H1 (cell line): ENCODE results near the gene CASP4. TPM values are rescaled to one million over a fixed set of nuclear protein-coding genes. Genes with fewer than 3 reads are reported as not detected.

ENCODE experiments used
- ASH2L ChIP-seq: fragments of 200-600, 300-600 bp; sonication (generic); IDR thresholded peaks from one replicate; pipeline ENCODE4 v1.7.1; 2017; ENCODE audit warnings: low read length
- BACH1 ChIP-seq: IDR thresholded peaks from 2 replicates; pipeline ENCODE4 v1.6.1; 2012; ENCODE audit warnings: low read length, improper control_type of control experiment
- CBX8 ChIP-seq: fragments of 300-800, 300-1000 bp; sonication (generic); IDR thresholded peaks from 2 replicates; pipeline ENCODE4 v1.7.1; 2016; ENCODE audit warnings: low read depth, low read length, borderline replicate concordance
- CREB1 ChIP-seq: IDR thresholded peaks from 2 replicates; pipeline ENCODE4 v1.6.1; 2012; ENCODE audit warnings: inconsistent platforms
- GTF2F1 ChIP-seq: IDR thresholded peaks from 2 replicates; pipeline ENCODE4 v1.6.1; 2012; ENCODE audit warnings: low read depth, low read length, improper control_type of control experiment, borderline replicate concordance
- HDAC2 ChIP-seq, 2 experiments: fragments of 300-600 bp in 1 of 2; sonication (generic) in 1 of 2; IDR thresholded peaks; 2 replicates each; pipeline ENCODE4 v1.6.1; 2011 to 2012; ENCODE audit warnings: low read depth in 2 of 2, low read length in 2 of 2, mild to moderate bottlenecking in 2 of 2, moderate library complexity in 2 of 2, borderline replicate concordance in 1 of 2, inconsistent platforms in 1 of 2
- HDAC6 ChIP-seq: IDR thresholded peaks from one replicate; pipeline ENCODE4 v1.7.1; 2012; ENCODE audit warnings: low read depth, mild to moderate bottlenecking, inconsistent platforms, low read length, moderate library complexity
- JUND ChIP-seq: IDR thresholded peaks from 2 replicates; pipeline ENCODE4 v1.6.1; 2011; ENCODE audit warnings: mild to moderate bottlenecking, improper control_type of control experiment, low read length
- KDM1A ChIP-seq: fragments of 200-600, 300-600 bp; sonication (generic); IDR thresholded peaks from 2 replicates; pipeline ENCODE4 v1.7.1; 2016; ENCODE audit warnings: mild to moderate bottlenecking, low read length, borderline replicate concordance
- KDM5A ChIP-seq: fragments of 200-600 bp; IDR thresholded peaks from 2 replicates; pipeline ENCODE4 v1.7.1; 2012; ENCODE audit warnings: mild to moderate bottlenecking, low read length, inconsistent platforms, mixed read lengths
- RFX5 ChIP-seq: IDR thresholded peaks from 2 replicates; pipeline ENCODE4 v1.6.1; 2011; ENCODE audit warnings: low read depth, low read length, improper control_type of control experiment, borderline replicate concordance
- polyA plus RNA-seq, 7 experiments: library from polyadenylated mRNA; depleted of rRNA in 3 of 7; stranded (reverse) in 5 of 7; unstranded in 2 of 7; fragments of >200 nt in 5 of 7; fragments of 200-250 nt in 2 of 7; gene quantifications; 1 replicate in 5 of 7; 2 replicates in 1 of 7; 4 replicates in 1 of 7; pipeline versions ENCODE4 v1.2.1 to v1.2.3, GENCODE V29; 2011 to 2013; ENCODE audit warnings: missing spikeins in 2 of 7, mixed read lengths in 2 of 7
- total RNA-seq: library from RNA; stranded (reverse); fragmentation: NEBNext Ultra II Directional; extraction: Animal tissue kit (Norgen Biotek cat#: 25700); gene quantifications from 2 replicates; pipeline ENCODE4 v1.2.1, GENCODE V29; 2021
- TF ChIP-seq, protein P1 (sequence below): fragments of 300-600 bp; sonication (generic); IDR thresholded peaks from 2 replicates; pipeline ENCODE4 v1.7.1; 2012; ENCODE audit warnings: low read length, moderate library complexity, mild to moderate bottlenecking, inconsistent platforms; ENCODE audit not compliant: insufficient replicate concordance

CASP4 gene
- total and polyA plus RNA-seq, 2 of the 8 experiments (the other 6 are each of a cell fraction or from before 2014, with no cell fraction given): 0.09 TPM; not detected in 1

DNA sequence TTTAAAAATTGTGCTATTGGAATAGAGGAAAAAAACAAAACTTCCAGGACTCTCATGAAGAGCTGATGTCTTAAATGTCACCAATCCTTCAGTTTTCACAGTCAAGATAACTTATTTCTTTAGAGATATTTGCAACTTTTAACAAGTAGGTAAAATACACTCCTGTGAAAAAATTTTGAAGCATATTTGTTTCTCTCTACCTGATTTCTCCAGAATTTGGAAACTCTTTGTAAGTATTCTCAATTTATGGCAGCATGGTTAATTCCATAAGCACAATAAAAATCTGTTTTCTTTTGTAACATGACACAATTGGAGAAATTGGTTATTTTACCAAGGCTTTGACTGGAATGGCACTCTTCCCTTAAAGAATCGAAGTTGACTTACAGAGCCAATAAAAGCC lies 4.1 kb downstream of the CASP4 start (continued):
- TF ChIP-seq, protein P1, sequence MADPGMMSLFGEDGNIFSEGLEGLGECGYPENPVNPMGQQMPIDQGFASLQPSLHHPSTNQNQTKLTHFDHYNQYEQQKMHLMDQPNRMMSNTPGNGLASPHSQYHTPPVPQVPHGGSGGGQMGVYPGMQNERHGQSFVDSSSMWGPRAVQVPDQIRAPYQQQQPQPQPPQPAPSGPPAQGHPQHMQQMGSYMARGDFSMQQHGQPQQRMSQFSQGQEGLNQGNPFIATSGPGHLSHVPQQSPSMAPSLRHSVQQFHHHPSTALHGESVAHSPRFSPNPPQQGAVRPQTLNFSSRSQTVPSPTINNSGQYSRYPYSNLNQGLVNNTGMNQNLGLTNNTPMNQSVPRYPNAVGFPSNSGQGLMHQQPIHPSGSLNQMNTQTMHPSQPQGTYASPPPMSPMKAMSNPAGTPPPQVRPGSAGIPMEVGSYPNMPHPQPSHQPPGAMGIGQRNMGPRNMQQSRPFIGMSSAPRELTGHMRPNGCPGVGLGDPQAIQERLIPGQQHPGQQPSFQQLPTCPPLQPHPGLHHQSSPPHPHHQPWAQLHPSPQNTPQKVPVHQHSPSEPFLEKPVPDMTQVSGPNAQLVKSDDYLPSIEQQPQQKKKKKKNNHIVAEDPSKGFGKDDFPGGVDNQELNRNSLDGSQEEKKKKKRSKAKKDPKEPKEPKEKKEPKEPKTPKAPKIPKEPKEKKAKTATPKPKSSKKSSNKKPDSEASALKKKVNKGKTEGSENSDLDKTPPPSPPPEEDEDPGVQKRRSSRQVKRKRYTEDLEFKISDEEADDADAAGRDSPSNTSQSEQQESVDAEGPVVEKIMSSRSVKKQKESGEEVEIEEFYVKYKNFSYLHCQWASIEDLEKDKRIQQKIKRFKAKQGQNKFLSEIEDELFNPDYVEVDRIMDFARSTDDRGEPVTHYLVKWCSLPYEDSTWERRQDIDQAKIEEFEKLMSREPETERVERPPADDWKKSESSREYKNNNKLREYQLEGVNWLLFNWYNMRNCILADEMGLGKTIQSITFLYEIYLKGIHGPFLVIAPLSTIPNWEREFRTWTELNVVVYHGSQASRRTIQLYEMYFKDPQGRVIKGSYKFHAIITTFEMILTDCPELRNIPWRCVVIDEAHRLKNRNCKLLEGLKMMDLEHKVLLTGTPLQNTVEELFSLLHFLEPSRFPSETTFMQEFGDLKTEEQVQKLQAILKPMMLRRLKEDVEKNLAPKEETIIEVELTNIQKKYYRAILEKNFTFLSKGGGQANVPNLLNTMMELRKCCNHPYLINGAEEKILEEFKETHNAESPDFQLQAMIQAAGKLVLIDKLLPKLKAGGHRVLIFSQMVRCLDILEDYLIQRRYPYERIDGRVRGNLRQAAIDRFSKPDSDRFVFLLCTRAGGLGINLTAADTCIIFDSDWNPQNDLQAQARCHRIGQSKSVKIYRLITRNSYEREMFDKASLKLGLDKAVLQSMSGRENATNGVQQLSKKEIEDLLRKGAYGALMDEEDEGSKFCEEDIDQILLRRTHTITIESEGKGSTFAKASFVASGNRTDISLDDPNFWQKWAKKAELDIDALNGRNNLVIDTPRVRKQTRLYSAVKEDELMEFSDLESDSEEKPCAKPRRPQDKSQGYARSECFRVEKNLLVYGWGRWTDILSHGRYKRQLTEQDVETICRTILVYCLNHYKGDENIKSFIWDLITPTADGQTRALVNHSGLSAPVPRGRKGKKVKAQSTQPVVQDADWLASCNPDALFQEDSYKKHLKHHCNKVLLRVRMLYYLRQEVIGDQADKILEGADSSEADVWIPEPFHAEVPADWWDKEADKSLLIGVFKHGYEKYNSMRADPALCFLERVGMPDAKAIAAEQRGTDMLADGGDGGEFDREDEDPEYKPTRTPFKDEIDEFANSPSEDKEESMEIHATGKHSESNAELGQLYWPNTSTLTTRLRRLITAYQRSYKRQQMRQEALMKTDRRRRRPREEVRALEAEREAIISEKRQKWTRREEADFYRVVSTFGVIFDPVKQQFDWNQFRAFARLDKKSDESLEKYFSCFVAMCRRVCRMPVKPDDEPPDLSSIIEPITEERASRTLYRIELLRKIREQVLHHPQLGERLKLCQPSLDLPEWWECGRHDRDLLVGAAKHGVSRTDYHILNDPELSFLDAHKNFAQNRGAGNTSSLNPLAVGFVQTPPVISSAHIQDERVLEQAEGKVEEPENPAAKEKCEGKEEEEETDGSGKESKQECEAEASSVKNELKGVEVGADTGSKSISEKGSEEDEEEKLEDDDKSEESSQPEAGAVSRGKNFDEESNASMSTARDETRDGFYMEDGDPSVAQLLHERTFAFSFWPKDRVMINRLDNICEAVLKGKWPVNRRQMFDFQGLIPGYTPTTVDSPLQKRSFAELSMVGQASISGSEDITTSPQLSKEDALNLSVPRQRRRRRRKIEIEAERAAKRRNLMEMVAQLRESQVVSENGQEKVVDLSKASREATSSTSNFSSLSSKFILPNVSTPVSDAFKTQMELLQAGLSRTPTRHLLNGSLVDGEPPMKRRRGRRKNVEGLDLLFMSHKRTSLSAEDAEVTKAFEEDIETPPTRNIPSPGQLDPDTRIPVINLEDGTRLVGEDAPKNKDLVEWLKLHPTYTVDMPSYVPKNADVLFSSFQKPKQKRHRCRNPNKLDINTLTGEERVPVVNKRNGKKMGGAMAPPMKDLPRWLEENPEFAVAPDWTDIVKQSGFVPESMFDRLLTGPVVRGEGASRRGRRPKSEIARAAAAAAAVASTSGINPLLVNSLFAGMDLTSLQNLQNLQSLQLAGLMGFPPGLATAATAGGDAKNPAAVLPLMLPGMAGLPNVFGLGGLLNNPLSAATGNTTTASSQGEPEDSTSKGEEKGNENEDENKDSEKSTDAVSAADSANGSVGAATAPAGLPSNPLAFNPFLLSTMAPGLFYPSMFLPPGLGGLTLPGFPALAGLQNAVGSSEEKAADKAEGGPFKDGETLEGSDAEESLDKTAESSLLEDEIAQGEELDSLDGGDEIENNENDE: no peak
- TF ChIP-seq KDM1A: no peak
- no peak for TF ChIP-seq CREB1
- no peak for TF ChIP-seq JUND
- no peak for TF ChIP-seq ASH2L
- no peak for TF ChIP-seq RFX5
- TF ChIP-seq CBX8: no peak
- no peak for TF ChIP-seq GTF2F1
- no peak for TF ChIP-seq HDAC6
- no peak for TF ChIP-seq KDM5A
- no peak for TF ChIP-seq BACH1
- no peak for TF ChIP-seq HDAC2 (IDR thresholded peaks at IDR 0.05; ENCODE audit: borderline replicate concordance in 1 of 2, low read depth in 2 of 2, low read length in 2 of 2)
